GM21526 (cell line): ENCODE data around the gene ZNF25.
"Not testable (repeated sequence)": the region's sequence is repeated elsewhere in the genome, so short reads cannot be mapped to it uniquely, and the experiment has no call there.

Experiments used
- ATAC-seq: cut with Tn5 transposase; IDR thresholded peaks from one replicate; pipeline ENCODE4 v1.9.1; 2021; ENCODE audit warnings: moderate library complexity; ENCODE audit not compliant: unreplicated experiment, low FRiP score

ZNF25 gene

GRCh38 chr10:37976091-37976879, at the start of gene ZNF25:
Gene ZNF25 (minus strand): TSS chr10:37976647. CDS start chr10:37971722, 4,925 bp downstream.
- ATAC-seq = peak; percentile 96

DNA sequence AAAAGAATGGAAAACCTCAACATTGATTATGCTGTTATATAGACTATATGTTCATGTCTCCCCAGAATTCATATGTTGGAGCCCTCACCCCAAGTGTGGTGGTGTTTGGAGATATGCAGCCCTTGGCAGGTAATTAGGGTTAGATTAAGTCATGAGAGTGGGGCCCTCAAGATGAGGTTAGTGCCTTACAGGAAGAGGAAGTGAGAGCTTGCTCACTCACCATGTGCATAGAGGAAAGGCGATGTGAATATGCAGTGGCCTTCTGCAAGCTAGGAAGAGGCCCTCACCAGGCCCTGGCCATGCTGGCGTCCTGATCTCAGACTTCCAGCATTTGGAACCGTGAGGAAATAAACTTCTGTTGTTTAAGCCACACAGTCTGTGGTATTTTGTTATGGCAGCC, 48.8 kb upstream of the ZNF25 start:
- peak; percentile 86 for ATAC-seq

DNA sequence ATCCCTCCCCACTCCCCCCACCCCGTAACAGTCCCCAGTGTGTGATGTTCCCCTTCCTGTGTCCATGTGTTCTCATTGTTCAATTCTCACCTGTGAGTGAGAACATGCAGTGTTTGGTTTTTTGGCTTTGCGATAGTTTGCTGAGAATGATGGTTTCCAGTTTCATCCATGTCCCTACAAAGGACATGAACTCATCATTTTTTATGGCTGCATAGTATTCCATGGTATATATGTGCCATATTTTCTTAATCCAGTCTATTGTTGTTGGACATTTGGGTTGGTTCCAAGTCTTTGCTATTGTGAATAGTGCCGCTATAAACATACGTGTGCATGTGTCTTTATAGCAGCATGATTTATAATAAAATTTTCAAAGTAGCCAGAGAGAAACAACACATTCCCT, 42.7 kb upstream of the ZNF25 start:
- not testable (repeated sequence) for ATAC-seq

- ATAC-seq = no peak
Observed at GRCh38 chr10:38016354-38016753, 39.9 kb upstream of the ZNF25 start.

DNA sequence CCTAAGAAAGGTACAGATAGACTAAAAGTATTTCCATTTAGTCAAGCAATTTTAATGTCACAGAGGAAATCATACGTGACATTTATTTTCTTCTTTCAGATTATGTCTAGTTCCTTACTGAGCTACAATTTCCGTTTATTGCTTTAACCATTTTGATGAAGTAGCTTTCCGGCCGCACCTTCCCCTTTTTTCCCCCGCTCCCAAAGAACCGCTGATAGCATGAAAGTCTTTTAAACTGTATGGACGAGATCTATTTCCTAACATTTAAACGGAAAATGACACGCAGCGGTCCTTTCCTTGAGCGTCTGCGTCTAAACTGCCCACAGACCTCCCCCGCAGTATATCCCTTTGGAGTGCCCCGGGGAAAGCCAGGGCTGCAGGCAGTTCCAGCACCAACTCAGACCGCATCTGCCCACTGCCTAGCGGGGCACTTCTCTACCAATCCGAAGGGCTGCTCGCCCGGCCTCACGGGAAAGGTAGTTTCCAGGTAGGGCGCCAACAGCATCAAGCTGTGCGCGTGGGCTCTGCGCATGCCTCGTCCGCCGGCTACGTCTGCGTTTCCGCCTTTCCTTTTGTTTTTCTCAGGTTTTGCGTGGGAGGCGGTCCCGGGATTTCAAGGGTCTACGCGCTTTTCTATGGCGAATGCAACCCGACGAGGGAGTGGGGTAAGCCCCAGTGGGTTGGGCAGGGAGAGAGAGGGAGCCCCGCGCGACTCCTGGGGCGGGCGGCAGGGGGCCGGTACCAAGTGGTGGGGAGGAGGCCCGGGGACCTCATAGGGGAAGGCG, 33.9 kb upstream of the ZNF25 start, which contains the start of gene ZNF33A:
ZNF33A (plus strand) TSS at position 557 of the 785 bp plus-strand sequence. CDS start 1,667 bp downstream, outside the sequence.
- ATAC-seq = peak; percentile 88

GRCh38 chr10:38007991-38008390, 31.5 kb upstream of the ZNF25 start:
- no peak for ATAC-seq

DNA sequence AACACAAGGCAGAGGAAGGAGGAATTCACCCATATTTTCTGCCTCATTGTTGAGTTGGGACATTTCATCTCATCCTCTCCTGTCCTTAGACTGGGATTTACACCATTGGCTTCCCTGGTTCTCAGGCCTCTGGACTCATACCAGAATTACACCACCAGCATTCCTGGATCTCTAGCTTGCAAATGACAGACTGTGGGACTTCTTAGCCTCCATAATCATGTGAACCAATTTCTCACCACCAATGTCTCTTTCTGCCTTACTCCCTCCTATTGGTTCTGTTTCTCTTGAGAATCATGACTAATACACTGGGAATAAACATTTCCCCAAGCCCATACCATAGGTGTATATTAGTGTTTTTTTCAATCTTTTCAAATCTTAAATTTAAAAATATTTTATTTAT, 31.1 kb upstream of the ZNF25 start:
- no peak for ATAC-seq

DNA sequence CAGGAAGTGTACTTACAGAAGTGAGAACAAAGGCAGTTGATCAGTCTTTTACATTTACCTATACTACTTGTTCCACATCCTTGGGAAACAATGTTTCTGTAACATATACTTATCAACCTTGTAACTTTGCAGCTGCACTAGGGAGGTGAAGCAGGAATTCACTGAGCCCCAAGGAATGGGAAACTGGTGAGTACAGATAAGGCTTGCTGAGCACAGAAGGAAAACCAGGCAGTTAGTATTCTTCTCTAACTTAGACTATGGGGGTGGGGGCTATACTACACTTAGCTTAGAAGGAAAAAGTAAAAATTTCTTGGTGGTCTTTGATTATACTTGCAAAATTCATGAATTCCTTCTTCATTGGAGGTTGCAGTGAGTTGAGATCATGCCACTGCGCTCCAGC, 27.1 kb upstream of the ZNF25 start:
- no peak for ATAC-seq

DNA sequence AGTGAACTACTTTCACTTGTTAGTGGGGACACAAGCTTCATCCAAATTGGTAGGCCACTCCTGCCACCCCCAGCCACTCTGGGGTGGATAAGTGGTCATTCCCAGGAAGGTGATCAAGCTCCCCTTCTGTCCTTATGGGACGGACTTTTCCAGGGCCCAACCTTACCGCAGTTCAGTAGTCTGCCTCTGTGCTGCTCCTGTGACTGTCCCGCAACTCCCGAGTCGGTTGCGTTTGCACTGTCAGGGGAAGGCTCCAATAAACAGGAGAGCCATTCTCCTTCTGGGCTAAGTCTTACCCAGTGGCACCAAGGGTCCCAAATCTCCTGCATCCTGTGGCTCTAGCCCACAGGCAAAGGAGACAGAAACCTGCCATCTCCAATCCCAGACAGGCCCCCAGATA, 26.6 kb upstream of the ZNF25 start:
- ATAC-seq = no peak

GRCh38 chr10:38000474-38000873, 24.0 kb upstream of the ZNF25 start:
- not testable (repeated sequence) for ATAC-seq

- not testable (repeated sequence) for ATAC-seq
Observed at GRCh38 chr10:37998920-37999319, 22.5 kb upstream of the ZNF25 start.

- no peak for ATAC-seq
Observed at GRCh38 chr10:37992083-37992482, 15.6 kb upstream of the ZNF25 start.

DNA sequence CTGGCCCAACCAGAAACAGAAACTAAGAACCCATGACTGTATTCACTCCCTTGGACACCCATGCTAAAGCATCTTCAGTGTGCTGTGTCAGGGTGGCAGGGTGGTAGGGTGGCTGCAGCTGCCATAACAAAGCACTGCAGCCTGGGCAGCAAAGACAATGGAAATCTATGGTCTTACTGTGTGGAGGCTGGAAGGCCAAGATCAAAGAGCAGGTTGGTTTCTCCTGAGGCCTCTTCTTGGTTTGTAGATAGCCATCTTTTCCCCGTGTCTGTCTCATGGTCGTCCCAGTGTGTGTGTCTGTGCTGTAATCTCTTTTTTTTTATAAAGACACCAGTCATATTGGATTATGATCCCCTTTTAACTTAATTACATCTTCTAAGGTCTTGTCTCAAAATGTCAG, 15.2 kb upstream of the ZNF25 start:
- ATAC-seq = no peak

DNA sequence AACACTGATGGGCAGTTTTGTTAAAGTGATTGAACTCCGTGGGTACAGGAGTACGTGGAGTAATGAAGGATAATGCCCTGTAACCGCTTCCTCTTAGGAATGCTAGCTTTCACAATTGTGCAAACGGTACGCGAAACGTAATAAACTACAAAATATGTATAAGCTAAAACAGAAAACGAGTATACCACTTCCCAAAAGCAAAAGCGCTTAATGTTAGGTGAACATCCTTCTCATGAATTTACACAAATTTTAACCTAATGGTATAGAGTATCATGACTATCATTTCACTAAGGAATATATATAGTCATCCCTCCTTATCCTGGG, 395 bp upstream of the ZNF25 start:
- ATAC-seq = no peak

DNA sequence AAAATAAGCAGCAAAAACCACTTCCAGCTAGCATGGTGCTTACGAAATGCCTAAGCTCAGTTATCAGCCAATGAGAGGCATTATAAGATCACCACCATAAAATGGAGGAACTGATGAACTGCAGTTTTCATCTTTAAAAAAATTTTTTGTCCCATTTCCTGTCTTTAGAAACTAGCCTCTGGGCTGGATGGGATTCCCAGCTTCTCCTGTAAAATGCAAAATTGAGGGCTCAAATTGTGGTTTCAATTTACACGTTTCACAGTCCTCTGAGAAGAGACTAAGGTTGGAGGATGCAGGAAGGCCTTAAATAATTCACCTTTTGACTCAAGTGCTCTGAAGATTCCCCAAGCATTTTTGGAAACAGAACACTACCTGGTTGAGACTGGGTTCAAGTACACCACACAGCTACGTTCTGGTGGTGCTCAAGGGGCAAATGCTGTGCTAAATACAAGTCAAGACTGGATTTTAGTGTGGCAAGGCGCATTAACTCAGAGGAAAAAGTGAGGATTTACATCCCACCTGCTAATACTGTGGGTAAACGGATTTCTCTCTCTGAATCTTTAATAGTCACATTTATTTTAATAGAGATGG, 951 bp downstream of the ZNF25 start:
- no peak for ATAC-seq

- no peak for ATAC-seq
Observed at GRCh38 chr10:37972396-37972795, 4.1 kb downstream of the ZNF25 start.

DNA sequence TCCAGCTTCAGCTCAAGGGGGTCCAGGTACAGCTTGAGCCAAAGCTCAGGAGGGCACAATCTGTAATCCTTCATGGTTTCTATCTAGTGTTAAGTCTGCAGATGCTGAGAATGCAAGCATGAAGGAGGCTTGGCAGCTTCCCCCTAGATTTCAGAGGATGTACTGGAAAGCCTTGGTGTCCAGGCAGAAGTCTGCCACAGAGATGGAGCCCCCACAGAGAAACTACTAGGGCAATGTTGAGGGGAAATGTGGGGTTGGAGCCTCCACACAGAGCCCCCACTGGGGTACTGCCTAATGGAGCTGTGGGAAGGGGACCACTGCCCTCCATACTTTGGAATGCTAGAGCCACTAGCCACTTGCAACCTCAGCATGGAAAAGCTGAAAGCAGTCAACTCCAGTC, 11.4 kb downstream of the ZNF25 start:
- no peak for ATAC-seq

DNA sequence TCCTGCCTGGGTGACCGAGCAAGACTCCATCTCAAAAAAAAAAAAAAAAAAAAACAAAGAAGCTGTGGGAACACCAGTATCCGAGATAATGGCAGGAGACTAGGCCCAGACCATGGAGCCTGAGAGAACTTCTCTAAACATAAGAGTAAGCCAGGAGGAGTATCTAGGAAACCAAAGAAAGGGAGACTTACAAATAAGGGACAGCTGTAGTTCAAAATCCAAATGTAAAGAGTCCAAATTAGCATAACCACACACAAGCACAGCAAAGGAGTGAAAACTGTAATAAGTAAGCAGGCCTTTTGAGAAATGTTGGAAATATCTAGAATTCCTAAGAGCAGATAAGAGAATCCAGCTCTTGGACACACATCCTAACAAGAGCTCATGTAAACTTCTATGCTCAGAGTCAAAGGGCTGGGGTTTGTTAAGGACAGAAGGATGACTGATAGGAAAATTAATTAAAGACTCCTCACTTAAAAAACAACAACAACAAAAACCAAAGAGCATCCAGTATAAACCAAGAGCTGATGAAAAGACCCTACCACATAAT, 15.8 kb downstream of the ZNF25 start:
- ATAC-seq = no peak

GRCh38 chr10:37957841-37958240, 18.6 kb downstream of the ZNF25 start:
- ATAC-seq = no peak

GRCh38 chr10:37952926-37953325, 23.5 kb downstream of the ZNF25 start:
- no peak for ATAC-seq
